ENCODE results near the gene GRIK1.

The GRIK1 gene

DNA sequence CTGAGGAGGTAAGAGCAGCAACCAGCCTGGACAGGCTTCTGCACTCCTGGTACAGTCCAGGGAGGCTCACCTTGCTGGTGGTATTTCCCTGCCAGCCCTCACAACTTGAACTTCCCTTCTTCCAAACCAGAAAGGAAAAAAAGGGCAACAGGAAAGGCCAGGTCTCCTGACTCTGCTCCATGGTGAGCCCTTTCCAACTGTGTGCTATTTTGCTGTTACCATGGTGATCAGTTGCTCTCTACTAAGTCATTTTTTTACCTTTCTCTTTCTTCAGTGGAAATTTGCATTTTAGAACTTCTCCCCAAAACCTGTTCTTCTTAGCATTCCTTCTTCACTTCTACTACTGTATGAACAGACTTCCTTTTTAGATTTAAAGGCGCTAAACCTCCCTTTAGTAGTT, 164.3 kb downstream of the GRIK1 start:
- DNase-seq: no peak

DNA sequence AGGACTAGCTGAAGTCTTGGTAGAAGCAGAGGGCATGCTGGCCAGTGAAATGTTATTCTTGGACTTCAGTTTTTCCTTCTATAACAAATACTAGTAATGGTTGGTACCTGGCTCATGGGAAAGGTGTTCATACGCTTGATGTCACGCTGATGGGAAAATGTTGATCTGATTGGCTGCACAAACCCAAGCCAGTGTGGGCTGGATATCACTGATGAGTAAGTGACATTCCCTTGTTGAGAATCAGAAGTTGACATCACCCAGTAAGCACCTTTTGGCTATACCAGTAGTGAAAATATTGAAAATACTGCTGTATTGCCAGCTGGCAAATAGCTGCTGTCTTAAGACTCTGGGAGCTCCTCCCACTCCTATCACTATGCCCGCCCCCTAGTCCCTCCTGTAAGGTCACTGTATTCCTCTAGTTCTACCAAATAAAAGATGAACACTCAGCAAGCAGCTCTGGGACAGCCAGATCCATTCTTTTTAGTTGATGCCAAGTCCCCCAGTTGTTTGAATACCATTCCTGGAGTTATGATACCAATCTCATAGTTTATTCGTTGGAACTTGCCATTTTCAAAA, 168.2 kb downstream of the GRIK1 start:
- no peak for DNase-seq

DNA sequence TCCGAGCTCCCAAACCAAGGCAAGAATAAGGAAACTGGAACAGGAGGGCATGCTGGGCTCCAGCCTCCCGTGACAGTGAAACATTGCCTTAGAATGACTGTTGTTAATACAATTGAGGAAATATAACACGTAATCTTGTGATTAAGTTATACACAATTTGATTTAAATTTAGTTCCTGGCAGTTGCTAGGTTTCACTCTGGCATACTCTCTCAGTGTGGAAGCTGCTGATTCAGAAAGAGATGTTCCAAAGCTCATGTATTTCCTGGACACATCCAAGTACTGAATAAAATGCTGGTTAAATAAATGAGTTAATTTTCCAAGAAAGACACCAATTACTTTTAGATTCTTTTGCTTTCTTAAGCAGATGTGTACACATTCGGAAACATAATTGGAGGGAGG, 176.1 kb downstream of the GRIK1 start:
- DNase-seq: no peak

DNA sequence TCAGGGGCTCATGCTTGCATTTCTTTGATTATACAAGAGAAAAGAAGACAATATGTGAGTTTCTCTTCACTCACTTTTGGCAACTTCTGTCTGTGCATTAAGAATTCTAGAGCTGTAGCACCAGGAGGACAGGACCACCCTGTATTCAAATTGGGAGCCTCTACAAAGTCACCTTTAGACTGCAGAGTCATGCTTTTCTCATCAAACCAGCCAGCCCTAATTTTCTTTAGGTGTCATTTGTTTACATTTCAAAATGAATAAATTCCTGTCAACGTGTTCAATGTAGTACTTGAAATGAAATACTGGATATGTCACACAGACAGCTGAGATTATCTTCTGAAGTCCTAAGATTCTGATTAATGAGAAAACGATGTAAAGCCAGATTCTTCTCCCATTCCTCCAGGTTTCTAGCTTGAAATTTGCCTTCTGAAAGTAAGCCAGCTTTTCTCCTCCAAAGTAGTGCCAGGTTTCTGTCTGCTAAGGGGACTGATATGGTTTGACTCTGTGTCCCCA, 177.2 kb downstream of the GRIK1 start:
- DNase-seq: no peak

DNA sequence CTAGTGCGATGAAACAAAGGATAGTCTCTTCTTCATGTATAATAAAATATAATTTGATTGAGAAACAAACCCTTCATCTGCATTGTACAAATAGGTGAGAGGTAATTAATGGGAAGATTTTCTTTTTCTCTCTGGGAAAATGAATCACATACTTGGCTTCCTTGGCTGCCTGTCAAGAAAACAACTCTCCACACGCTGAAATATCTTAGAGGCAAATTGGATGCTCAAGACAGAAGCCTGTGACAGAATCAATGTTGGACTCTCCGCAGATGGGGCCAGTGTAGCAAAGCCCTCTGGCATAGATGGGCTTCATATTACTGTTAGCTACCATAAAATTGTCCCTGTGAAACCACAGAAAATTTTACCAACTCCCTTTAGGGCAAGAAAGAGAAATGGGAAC, 186.6 kb downstream of the GRIK1 start:
- DNase-seq: no peak

DNA sequence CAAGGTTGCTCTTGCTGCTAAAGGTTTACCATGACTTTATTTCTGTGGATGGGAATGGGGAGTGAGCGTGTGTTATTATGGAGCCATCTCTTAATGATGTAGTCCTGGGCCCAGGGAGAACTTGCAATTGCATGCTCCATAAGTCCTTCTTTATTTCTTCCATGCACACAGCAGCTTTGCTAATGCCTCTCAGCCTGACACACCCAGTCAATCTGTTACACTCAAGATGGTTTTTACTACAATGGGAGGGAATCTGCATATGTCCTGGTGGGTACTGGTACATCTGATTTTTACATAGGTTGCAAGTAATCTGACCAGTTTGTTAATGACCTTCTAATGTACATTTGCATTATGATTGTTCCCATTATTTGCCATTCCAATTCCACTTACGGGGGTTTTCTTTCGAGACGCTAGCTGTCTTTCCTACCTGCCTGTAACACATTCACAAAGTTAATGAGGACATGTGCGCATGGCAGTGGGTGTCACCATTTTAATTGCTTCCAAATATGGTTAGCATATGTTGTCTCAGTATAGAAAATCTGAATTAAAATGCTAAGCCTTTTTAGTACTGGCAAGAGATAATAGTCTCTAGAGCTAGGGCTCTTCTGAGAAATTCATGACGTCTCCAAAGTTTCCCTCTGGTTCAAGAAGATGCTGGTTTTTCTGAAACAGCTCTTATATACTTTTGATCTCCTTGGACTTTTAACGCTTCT, 188.2 kb downstream of the GRIK1 start:
- no peak for DNase-seq

DNA sequence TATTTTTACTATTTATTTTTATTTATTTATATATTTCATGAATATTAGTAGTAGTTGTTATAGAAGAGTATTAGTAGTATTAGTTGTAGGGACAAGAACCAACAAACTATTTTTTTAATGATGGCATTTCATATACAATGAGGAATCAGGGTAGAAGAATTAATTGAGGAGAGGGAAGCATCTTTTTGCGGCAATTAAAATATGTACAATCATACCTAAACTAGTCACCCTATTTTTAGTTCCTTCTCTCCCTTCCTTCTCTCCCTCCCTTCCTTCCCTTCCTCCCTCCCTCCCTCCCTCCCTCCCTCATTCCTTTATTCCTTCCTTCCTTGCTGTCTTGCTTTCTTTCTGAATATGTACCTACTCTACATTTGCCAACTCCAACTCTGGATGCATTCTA, 189.8 kb downstream of the GRIK1 start:
- no peak for DNase-seq

DNA sequence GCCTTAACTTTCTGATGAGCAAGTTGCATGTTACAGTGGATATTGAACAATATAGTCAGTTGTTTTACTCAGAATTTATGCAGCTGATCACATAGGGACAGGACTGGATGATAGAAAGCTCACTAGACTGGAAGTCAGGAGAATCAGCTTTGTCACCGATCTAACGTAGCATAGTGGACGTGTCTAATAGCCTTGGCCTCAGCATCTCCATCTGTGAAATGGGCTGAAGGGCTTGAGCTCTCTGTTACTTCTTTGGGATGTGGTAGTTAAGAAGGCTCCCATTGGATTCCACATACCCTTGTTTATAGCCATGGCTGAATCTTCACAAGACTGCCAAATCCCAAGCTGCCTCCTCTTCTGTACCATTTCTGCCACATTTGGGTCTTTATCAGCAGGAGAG, 190.6 kb downstream of the GRIK1 start:
- DNase-seq: peak in 1 of 14 donors; percentile 3

DNA sequence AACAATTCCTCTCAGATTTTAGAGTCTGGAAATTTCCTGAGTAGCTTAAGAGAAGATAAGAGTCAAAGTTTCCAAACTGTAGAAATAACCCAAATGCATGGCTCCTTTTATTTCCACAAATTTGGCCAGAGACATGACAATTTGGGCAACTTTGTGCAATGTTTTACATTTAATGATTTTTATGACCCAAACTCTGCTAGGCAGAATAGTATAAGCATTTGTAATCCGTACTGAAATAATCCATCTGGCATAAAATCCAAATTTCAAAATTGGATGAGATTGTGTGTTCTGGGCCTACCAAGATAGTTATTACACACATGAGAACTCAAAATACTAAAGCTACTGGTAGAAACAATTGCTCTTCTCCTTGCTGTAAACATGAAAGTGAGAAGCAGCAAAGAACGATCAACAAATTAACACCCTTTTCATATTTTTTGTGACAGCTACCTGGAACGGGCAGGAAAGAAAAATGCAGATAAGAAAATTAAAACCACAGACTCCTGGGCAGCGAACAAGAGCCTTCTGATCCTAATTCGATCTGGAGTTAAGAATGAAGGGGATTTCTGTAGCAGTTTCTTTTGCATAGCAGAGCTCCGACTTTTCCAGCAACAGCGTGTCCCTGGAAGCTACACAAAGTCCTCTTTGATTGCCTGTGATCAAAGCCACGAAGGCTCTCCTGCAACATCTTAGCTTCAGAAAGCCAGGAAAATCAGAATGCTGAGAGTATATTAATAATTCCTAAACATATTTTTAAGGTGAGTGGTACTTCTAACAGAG, 191.2 kb downstream of the GRIK1 start:
- DNase-seq: peak in 4 of 14 donors; percentile 4 to 30 (median 8)

DNA sequence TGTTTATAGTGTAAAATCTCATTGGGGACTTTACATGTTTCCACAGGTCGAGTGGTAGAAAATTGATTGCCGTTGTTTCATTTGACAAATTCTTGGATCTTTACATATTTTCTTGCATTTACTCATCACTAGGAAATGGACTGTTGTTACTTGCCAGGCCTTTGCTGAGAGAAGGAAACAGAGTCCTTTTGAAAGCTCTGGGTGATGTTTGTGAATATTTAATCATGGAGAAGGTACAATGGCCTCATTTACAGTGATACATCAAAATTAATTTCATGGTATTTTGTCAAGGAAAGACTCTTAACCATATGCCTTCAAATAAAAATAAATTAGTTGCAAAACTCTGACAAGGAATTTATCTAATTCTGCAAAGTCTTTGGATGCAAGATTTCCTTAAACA, 198.0 kb downstream of the GRIK1 start:
- DNase-seq: no peak

DNA sequence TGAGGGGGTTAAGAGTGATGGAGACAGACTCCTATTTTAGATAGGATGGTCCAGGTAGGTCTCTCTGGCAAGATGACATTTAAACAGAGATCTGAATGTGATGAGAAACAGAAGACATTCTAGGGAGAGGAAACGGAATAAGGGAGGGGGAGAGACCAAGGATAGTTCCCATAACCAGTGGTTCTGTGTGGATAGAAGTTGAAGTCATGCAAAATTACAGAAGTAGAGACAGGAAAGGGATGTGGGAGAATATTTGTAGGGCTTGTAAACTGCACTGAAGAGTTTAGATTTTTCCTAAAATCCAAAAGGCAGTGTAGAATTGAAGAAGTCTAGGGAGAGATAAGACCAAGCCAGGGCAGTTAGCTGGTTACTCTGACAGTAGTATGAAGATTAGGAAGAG, 200.6 kb downstream of the GRIK1 start:
- no peak for DNase-seq

DNA sequence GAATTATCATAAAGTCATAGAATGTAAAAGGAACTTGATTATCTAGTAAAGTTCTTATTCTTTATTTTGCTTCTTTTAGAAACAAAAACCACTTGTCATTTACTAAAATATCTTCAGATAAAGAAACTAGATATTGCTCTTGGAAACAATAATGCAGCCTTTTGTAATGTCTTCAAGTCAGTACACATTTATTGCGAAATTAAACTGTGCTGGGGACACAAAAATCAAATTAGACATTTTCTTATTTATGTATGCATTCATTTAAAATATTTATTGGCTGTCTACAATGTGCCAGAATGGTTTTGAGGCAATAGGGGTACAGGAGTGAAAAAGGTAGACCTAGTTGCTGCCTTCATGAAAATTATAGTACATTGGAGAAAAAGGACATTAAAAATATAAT, 201.1 kb downstream of the GRIK1 start:
- no peak for DNase-seq

DNA sequence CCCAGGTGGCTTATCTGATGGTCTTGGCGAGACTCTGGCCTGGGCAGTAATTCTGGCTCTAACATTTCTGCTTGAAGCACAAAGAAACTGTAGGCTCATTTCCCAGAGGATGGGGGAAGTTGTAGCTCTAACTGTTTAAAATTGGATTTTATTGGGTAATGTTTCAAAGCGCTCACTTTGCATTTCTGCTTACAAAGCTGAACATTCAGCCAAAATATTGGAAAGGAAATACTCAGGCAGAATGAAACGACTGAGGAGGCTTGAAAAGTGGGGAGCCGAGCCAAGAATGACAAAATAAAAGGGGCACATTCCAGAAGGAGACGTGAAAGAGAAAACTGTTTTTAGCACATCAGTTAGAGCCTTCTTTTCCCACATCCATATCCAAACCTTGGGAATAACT, 202.6 kb downstream of the GRIK1 start:
- DNase-seq: peak in 1 of 14 donors; percentile 10

DNA sequence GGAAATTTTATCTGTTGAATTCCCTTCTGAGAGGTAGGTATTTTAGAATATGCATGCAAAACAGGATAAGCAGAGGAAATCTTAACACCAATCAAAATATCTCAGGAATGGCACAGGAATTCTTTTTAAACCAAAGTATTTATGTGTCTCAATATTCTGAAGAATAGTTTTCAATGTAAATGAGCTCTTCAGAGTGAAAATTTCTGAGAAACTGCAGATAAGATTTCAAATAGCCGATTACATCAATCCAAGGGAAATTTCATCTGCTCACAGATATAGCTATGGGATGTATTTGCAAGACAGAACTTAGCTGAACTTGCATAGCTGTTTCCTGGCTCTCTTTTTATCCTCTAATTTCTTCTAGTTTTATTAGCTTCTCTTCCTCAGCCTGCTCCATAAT, 209.5 kb downstream of the GRIK1 start:
- no peak for DNase-seq

DNA sequence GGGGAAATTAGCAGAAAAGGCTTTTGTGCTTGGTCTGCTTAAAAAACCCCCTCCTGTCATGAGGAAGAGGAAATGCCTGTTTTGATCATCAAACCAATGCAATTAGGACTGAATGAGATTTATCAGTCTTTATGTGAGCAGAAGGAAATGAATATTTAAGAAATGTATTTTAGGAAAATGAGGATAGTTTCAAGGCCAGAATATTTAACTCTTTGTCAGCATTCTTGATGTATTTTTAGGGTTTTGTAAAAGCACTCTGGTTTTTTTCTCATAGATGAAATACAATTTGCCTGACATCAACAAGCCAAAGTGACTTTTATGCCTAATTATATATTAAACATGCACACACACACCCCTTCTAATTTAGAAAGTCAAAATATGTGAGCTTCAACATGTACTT, 213.8 kb downstream of the GRIK1 start:
- no peak for DNase-seq

DNA sequence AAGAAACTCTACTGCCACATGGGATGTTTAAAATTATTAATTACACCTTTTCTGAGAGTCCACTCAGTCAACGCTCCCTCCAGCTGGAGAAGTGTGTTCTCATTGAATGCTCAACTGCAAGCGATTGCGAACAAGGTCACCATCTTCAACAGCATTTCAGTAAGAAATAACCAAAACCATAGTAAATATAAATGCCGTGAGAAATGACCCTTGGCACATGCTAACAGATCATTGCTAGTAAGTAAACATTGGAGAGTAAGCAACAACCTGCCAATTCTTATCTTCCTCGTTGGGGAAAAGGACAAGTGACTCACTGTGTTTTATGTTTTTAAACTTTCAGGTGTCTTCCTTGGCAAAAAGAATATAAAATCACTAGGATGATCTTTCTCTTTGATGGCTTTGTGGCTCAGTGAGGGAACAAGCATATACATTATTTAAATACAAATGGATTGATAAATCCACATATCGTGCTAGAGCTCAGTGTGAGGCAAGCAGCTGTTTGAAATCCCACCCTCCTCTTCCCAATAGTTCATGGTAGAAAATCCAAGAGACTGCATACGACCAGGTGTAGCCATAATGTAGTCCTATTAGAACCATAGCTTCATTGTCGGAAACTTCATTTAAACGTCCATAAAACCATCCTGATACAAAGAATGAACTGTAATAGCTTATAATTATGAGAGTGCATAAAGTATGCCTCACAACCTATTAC, 214.6 kb downstream of the GRIK1 start:
- DNase-seq: no peak

DNA sequence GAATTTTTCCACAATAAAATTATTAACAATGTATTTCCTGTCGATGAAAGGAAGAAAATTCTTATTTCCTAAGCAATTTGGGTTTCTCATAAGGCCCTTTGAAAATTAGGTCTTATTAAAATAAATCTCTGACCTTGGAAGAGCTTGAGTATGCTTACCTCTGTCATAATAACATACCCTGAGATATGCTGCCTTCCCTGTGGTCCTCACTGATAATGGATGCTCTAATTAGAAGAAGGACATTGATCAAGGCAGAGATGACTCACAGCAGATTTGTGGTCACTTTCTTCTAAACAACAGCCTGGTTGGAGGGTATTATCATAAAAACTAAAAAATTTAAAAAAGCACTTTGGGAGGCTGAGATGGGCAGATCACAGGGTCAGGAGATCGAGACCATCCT, 217.8 kb downstream of the GRIK1 start:
- no peak for DNase-seq

DNA sequence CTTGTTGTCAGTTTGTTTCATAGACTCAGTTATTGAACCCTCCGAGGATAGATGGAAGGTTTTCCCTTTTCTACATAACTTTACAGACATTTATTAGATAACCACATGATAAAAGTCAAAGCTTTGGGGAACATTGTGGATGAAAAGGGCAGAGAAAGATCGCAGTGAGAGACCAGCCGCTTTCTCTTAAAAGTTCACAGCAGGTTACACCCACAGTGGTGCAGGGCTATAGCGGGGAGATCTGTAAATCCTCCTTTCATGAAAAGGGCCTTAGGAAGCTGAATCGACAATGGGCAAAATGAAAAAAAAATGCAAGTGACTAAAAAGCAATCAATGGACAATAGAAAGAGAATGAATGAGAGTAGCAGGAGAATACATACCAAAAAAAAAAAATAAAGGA, 218.6 kb downstream of the GRIK1 start:
- DNase-seq: no peak

DNA sequence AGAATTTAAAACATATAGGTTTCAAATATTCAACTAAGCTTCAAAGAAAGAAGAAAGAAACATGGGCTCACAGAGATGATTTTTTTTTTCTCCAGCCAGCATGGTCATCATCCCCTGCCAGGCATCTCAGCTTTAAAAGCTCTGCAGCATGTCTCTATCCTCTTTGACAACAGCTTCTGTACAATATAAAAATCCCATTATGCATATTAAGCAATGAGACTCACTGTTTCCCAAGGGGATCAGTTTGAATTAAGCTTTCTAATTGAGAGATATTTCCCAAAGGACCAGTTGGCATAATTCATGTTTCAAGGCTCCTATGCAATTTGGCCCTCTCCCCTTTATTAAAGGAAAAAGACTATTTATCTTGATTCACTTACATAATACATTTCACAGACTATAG, 220.3 kb downstream of the GRIK1 start:
- DNase-seq: no peak

DNA sequence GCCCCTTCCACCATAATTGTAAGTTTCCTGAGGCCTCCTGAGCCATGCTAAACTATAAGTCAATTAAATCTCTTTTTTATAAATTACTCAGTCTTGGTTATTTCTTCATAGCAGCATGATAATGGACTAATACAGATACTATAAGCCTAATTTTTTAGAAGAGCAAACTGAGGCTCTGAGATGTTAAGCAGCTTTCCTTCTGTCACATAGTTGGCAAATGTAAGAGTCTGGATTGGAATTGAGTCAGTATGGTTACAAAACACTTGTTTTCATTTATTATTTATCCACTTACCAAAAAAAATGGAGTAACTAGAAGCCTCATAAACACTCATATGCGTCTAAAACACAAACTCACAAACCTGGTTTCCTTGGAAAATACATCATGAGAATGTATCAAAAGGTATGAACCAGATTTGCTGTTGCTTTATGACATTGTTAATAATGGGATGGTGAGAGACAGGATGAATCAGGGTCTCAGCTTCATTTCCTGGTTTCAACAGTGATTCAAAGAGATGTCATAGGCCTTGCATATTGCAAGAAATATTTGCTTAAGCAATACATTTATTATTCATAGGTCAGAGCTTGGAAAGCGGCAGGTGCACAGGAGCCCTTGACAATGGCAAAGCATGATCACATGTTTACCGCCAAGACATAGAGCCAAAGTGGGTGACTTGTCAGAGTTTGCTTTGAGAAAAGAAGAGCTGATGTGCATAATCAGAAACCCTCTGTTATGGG, 221.5 kb downstream of the GRIK1 start:
- no peak for DNase-seq

DNA sequence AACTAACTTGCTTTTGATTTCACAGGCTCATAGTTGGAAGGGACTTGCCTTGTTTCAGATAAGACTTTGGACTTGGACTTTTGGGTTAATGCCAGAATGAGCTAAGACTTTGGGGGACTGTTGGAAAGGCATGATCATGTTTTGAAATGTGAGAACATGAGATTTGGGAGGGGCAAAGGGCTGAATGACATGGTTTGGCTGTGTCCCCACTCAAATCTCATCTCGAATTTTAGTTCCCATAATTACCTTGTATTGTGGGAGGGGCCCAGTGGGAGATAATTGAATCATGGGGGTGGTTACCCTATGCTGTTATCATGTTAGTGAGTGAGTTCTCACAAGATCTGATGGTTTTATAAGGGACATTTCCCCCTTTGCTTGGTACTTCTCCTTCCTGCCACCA, 222.1 kb downstream of the GRIK1 start:
- no peak for DNase-seq

DNA sequence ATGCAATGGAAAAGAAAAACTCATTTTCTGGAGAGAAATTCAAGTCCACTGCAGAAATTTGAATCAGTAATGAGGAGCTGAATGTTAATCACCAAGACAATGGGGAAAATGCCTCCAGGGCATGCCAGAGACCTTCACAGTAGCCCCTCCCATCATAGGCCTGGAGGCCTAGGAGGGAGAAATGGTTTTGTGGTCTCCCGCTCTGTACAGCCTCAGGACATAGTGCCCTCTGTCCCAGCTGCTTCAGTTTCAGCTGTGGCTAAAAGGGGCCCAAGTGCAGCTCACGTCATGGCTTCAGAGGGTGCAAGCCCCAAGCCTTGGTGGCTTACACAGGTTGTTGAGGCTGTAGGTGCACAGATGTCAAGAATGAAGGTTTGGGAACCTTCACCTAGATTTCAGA, 223.0 kb downstream of the GRIK1 start:
- DNase-seq: no peak

Measured in C1 segment of cervical spinal cord (tissue), 14 donors.